ENCODE measurements around the gene PDCD2L.
"Not testable (repeated sequence)": the region's sequence is repeated elsewhere in the genome, so short reads cannot be mapped to it uniquely, and the experiment has no call there.

PDCD2L gene

GRCh38 chr19:34426096-34426661 lies 22.0 kb downstream of the PDCD2L start:
- no peak for DNase-seq

GRCh38 chr19:34428549-34429285 lies 24.5 kb downstream of the PDCD2L start:
- no peak for DNase-seq

- no peak for DNase-seq
These were observed 25.4 kb downstream of the PDCD2L start for GRCh38 chr19:34429553-34429952.

- no peak for DNase-seq
These were observed 26.8 kb downstream of the PDCD2L start for GRCh38 chr19:34430738-34431625.

- DNase-seq, result no peak
These were observed 27.6 kb downstream of the PDCD2L start for GRCh38 chr19:34431681-34432402.

- DNase-seq, result no peak
These were observed 28.6 kb downstream of the PDCD2L start for GRCh38 chr19:34432797-34433196.

GRCh38 chr19:34436716-34437115 lies 32.5 kb downstream of the PDCD2L start:
- DNase-seq, result no peak

GRCh38 chr19:34448191-34448590 lies 44.0 kb downstream of the PDCD2L start:
- no peak for DNase-seq

GRCh38 chr19:34452723-34453122 lies 48.5 kb downstream of the PDCD2L start:
- DNase-seq, result no peak

GRCh38 chr19:34454091-34454490 lies 49.9 kb downstream of the PDCD2L start:
- DNase-seq, result no peak

GRCh38 chr19:34454685-34455084 lies 50.5 kb downstream of the PDCD2L start:
- DNase-seq, result no peak

GRCh38 chr19:34455783-34456480 lies 51.7 kb downstream of the PDCD2L start:
- DNase-seq, result not testable (repeated sequence)

- no peak for DNase-seq
These were observed 53.2 kb downstream of the PDCD2L start for GRCh38 chr19:34457446-34457845.

GRCh38 chr19:34458677-34459076 lies 54.5 kb downstream of the PDCD2L start:
- no peak for DNase-seq

- no peak for DNase-seq
These were observed 55.4 kb downstream of the PDCD2L start for GRCh38 chr19:34459614-34460013.

GRCh38 chr19:34461375-34462100 lies 57.3 kb downstream of the PDCD2L start:
- no peak for DNase-seq

- DNase-seq, result not testable (repeated sequence)
These were observed 60.6 kb downstream of the PDCD2L start for GRCh38 chr19:34464785-34465184.

GRCh38 chr19:34468409-34468808 lies 64.2 kb downstream of the PDCD2L start:
- DNase-seq, result no peak

GRCh38 chr19:34469026-34469425 lies 64.8 kb downstream of the PDCD2L start:
- not testable (repeated sequence) for DNase-seq

GRCh38 chr19:34471906-34472700 lies 67.9 kb downstream of the PDCD2L start:
- no peak for DNase-seq

Data from NK-92 treated with Interleukin-12 subunit alpha and Interleukin-12 subunit beta, amount 100 ng/mL, for 24 hours (cell line).